ENCODE data around the gene GNAT1.

Gene GNAT1

GRCh38 chr3:50189274-50189673 is 2.1 kb upstream of the GNAT1 start:
- H4K20me1 ChIP-seq (ENCODE audit: low read depth, low read length): no peaks in the 10 kb centered on the region
- H3K9me3 ChIP-seq (ENCODE audit: insufficient read depth, low read length): no peaks in the 10 kb centered on the region
- no peak overlapping the region for H3K4me2 ChIP-seq (ENCODE audit: low read depth, low read length, poor library complexity, severe bottlenecking)
- H3K36me3 ChIP-seq (ENCODE audit: low read length): no peaks in the 10 kb centered on the region
- no peaks in the 10 kb centered on the region for H3F3A ChIP-seq (ENCODE audit: insufficient read depth)
- no peaks in the 10 kb centered on the region for H3K79me2 ChIP-seq (ENCODE audit: insufficient read depth, low read length)
- H2AFZ ChIP-seq (ENCODE audit: low read depth, low read length, severe bottlenecking): no peak overlapping the region
- H3K9me2 ChIP-seq (replicated peaks; ENCODE audit: insufficient read depth, low read length): no peaks in the 10 kb centered on the region
- H3K4me3 ChIP-seq (ENCODE audit: insufficient read depth, low read length, poor library complexity, severe bottlenecking): no peak overlapping the region
- H3K27me3 ChIP-seq (ENCODE audit: low read length): no peaks in the 10 kb centered on the region
- no peak overlapping the region for H3K27ac ChIP-seq (ENCODE audit: low read depth, low read length)
- TF ChIP-seq EZH2phosphoT487 (conservative IDR thresholded peaks at IDR 0.05; ENCODE audit: low read length) (no peak), CTCF (IDR thresholded peaks at IDR 0.05; ENCODE audit: insufficient read depth, low read length, poor library complexity, severe bottlenecking) (peak; percentile 45)
- no peak overlapping the region for H3K9ac ChIP-seq (ENCODE audit: low read length)

GRCh38 chr3:50189989-50190388 is 1.4 kb upstream of the GNAT1 start:
- no peaks in the 10 kb centered on the region for H3K9me3 ChIP-seq (ENCODE audit: insufficient read depth, low read length)
- no peak overlapping the region for H2AFZ ChIP-seq (ENCODE audit: low read depth, low read length, severe bottlenecking)
- H3K4me2 ChIP-seq (ENCODE audit: low read depth, low read length, poor library complexity, severe bottlenecking): no peak overlapping the region
- no peaks in the 10 kb centered on the region for H3F3A ChIP-seq (ENCODE audit: insufficient read depth)
- no peaks in the 10 kb centered on the region for H3K79me2 ChIP-seq (ENCODE audit: insufficient read depth, low read length)
- H3K9ac ChIP-seq (ENCODE audit: low read length): no peak overlapping the region
- no peak for TF ChIP-seq EZH2phosphoT487 (conservative IDR thresholded peaks at IDR 0.05; ENCODE audit: low read length)
- TF ChIP-seq CTCF (IDR thresholded peaks at IDR 0.05; ENCODE audit: insufficient read depth, low read length, poor library complexity, severe bottlenecking): no peak
- no peak overlapping the region for H3K27ac ChIP-seq (ENCODE audit: low read depth, low read length)
- H3K27me3 ChIP-seq (ENCODE audit: low read length): no peaks in the 10 kb centered on the region
- H3K9me2 ChIP-seq (replicated peaks; ENCODE audit: insufficient read depth, low read length): no peaks in the 10 kb centered on the region
- no peaks in the 10 kb centered on the region for H4K20me1 ChIP-seq (ENCODE audit: low read depth, low read length)
- H3K36me3 ChIP-seq (ENCODE audit: low read length): no peaks in the 10 kb centered on the region
- H3K4me3 ChIP-seq (ENCODE audit: insufficient read depth, low read length, poor library complexity, severe bottlenecking): no peak overlapping the region

- H3K4me3 ChIP-seq (ENCODE audit: insufficient read depth, low read length, poor library complexity, severe bottlenecking): no peak overlapping the region
Measured at GRCh38 chr3:50192124-50192523, 714 bp downstream of the GNAT1 start.

More at GRCh38 chr3:50192124-50192523, 714 bp downstream of the GNAT1 start:
- H3K36me3 ChIP-seq (ENCODE audit: low read length): no peaks in the 10 kb centered on the region
- no peaks in the 10 kb centered on the region for H3K79me2 ChIP-seq (ENCODE audit: insufficient read depth, low read length)
- TF ChIP-seq CTCF (IDR thresholded peaks at IDR 0.05; ENCODE audit: insufficient read depth, low read length, poor library complexity, severe bottlenecking): no peak
- no peak for TF ChIP-seq EZH2phosphoT487 (conservative IDR thresholded peaks at IDR 0.05; ENCODE audit: low read length)
- no peak overlapping the region for H3K9ac ChIP-seq (ENCODE audit: low read length)
- no peak overlapping the region for H3K4me2 ChIP-seq (ENCODE audit: low read depth, low read length, poor library complexity, severe bottlenecking)
- no peaks in the 10 kb centered on the region for H3K27me3 ChIP-seq (ENCODE audit: low read length)
- H2AFZ ChIP-seq (ENCODE audit: low read depth, low read length, severe bottlenecking): no peak overlapping the region
- H3K9me3 ChIP-seq (ENCODE audit: insufficient read depth, low read length): no peaks in the 10 kb centered on the region
- no peaks in the 10 kb centered on the region for H4K20me1 ChIP-seq (ENCODE audit: low read depth, low read length)
- H3F3A ChIP-seq (ENCODE audit: insufficient read depth): no peaks in the 10 kb centered on the region
- no peaks in the 10 kb centered on the region for H3K9me2 ChIP-seq (replicated peaks; ENCODE audit: insufficient read depth, low read length)
- no peak overlapping the region for H3K27ac ChIP-seq (ENCODE audit: low read depth, low read length)

All from SU-DHL-6 (cell line).